ENCODE data around the gene MYG1.
A peak's percentile ranks its signal among the peaks of the same experiment; 100 is the strongest.
"Not testable (repeated sequence)": the region's sequence is repeated elsewhere in the genome, so short reads cannot be mapped to it uniquely, and the experiment has no call there.

MYG1 gene

GRCh38 chr12:53325511-53326061, 26.1 kb downstream of the MYG1 start:
- H3K4me3 ChIP-seq (ENCODE audit: low read depth, low read length) = peak overlapping the region; percentile 34

- no peak overlapping the region for H3K4me3 ChIP-seq (ENCODE audit: low read depth, low read length)
Measured at GRCh38 chr12:53326460-53327185, 27.1 kb downstream of the MYG1 start.

- H3K4me3 ChIP-seq (ENCODE audit: low read depth, low read length) = no peak overlapping the region
Measured at GRCh38 chr12:53327435-53328042, 28.0 kb downstream of the MYG1 start.

GRCh38 chr12:53328043-53328435, 28.5 kb downstream of the MYG1 start:
- no peak overlapping the region for H3K4me3 ChIP-seq (ENCODE audit: low read depth, low read length)

- H3K4me3 ChIP-seq (ENCODE audit: low read depth, low read length) = no peak overlapping the region
Measured at GRCh38 chr12:53330671-53331070, 31.2 kb downstream of the MYG1 start.

GRCh38 chr12:53332339-53332738, 32.8 kb downstream of the MYG1 start:
- not testable (repeated sequence) for H3K4me3 ChIP-seq (ENCODE audit: low read depth, low read length)

GRCh38 chr12:53332744-53333143, 33.2 kb downstream of the MYG1 start:
- no peak overlapping the region for H3K4me3 ChIP-seq (ENCODE audit: low read depth, low read length)

- no peak overlapping the region for H3K4me3 ChIP-seq (ENCODE audit: low read depth, low read length)
Measured at GRCh38 chr12:53333289-53333688, 33.8 kb downstream of the MYG1 start.

- no peak overlapping the region for H3K4me3 ChIP-seq (ENCODE audit: low read depth, low read length)
Measured at GRCh38 chr12:53333845-53334244, 34.4 kb downstream of the MYG1 start.

GRCh38 chr12:53334822-53335221, 35.3 kb downstream of the MYG1 start:
- H3K4me3 ChIP-seq (ENCODE audit: low read depth, low read length) = no peak overlapping the region

GRCh38 chr12:53336181-53336681, 36.7 kb downstream of the MYG1 start, which contains the start of gene SP7:
Gene SP7 (minus strand): TSS chr12:53336354. CDS start chr12:53335646, 708 bp downstream.
- H3K4me3 ChIP-seq (ENCODE audit: low read depth, low read length) = no peak within 1 kb of the TSS

GRCh38 chr12:53338017-53338416, 38.5 kb downstream of the MYG1 start:
- H3K4me3 ChIP-seq (ENCODE audit: low read depth, low read length) = no peak overlapping the region

- H3K4me3 ChIP-seq (ENCODE audit: low read depth, low read length) = no peak overlapping the region
Measured at GRCh38 chr12:53338916-53339315, 39.4 kb downstream of the MYG1 start.

- no peak overlapping the region for H3K4me3 ChIP-seq (ENCODE audit: low read depth, low read length)
Measured at GRCh38 chr12:53340398-53340797, 40.9 kb downstream of the MYG1 start.

- no peak overlapping the region for H3K4me3 ChIP-seq (ENCODE audit: low read depth, low read length)
Measured at GRCh38 chr12:53343449-53343848, 44.0 kb downstream of the MYG1 start.

- no peak overlapping the region for H3K4me3 ChIP-seq (ENCODE audit: low read depth, low read length)
Measured at GRCh38 chr12:53343969-53344368, 44.5 kb downstream of the MYG1 start.

GRCh38 chr12:53344487-53344823, 45.0 kb downstream of the MYG1 start:
- peak overlapping the region; percentile 1 for H3K4me3 ChIP-seq (ENCODE audit: low read depth, low read length)

GRCh38 chr12:53344824-53345485, 45.5 kb downstream of the MYG1 start:
- peak overlapping the region; percentile 55 for H3K4me3 ChIP-seq (ENCODE audit: low read depth, low read length)

GRCh38 chr12:53345486-53346188, 46.1 kb downstream of the MYG1 start:
- H3K4me3 ChIP-seq (ENCODE audit: low read depth, low read length) = peak overlapping the region; percentile 55

GRCh38 chr12:53346491-53346890, 47.0 kb downstream of the MYG1 start:
- H3K4me3 ChIP-seq (ENCODE audit: low read depth, low read length) = no peak overlapping the region

GRCh38 chr12:53347905-53348304, 48.4 kb downstream of the MYG1 start:
- no peak overlapping the region for H3K4me3 ChIP-seq (ENCODE audit: low read depth, low read length)

All from iPS-11a (cell line).